Femur (tissue), 1 donor: ENCODE data around the gene IQCB1.
"Not testable (repeated sequence)": the region's sequence is repeated elsewhere in the genome, so short reads cannot be mapped to it uniquely, and the experiment has no call there.

Experiments
- DNase-seq: peaks from one replicate; pipeline ENCODE4 v3.0.0-alpha.2; 2017

Gene IQCB1, protein sequence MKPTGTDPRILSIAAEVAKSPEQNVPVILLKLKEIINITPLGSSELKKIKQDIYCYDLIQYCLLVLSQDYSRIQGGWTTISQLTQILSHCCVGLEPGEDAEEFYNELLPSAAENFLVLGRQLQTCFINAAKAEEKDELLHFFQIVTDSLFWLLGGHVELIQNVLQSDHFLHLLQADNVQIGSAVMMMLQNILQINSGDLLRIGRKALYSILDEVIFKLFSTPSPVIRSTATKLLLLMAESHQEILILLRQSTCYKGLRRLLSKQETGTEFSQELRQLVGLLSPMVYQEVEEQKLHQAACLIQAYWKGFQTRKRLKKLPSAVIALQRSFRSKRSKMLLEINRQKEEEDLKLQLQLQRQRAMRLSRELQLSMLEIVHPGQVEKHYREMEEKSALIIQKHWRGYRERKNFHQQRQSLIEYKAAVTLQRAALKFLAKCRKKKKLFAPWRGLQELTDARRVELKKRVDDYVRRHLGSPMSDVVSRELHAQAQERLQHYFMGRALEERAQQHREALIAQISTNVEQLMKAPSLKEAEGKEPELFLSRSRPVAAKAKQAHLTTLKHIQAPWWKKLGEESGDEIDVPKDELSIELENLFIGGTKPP

DNA sequence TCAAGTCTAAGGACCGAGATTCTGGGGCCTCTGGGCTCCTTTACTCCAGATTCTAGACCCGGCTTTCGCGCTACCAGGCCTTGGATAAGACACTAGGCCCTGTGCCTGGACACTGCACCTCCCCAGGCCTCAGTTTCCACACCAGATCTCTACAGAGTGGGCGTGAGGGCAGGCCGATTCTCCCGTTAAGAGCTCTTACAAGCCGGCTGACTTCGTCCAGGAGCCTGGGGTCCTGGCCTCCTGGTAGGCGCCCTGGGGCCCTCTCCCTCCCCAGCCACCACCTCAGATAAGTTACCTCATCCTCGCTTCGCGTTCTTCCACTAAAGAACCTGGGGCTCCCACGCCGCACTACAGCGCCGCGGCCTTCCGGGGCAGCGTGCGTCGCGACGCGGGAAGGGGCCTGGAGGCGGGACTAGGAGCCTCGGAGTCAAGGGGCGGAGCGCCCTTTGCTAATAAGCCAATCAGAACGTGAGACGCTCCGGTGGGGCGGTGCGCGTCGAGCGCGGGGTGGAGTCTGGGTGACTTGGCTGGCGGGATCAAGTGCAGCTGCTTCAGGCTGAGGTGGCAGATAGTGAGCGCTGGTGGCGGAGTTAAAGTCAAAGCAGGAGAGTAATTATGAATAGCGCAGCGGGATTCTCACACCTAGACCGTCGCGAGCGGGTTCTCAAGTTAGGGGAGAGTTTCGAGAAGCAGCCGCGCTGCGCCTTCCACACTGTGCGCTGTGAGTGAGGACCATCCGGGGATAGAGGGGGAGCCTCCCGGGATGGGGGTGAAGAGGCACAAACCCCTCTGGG lies at the start of gene IQCB1, which contains the start of gene EAF2:
IQCB1 (minus strand) TSS at position 390 of the 794 bp plus-strand sequence. CDS start 6,100 bp downstream, outside the sequence.
EAF2 (plus strand) TSS at position 539 of the 794 bp plus-strand sequence; CDS start at position 616, 77 bp downstream.
- peak; percentile 98 for DNase-seq

- DNase-seq, result no peak
These were observed 48.6 kb upstream of the IQCB1 start for GRCh38 chr3:121883507-121883906.

DNA sequence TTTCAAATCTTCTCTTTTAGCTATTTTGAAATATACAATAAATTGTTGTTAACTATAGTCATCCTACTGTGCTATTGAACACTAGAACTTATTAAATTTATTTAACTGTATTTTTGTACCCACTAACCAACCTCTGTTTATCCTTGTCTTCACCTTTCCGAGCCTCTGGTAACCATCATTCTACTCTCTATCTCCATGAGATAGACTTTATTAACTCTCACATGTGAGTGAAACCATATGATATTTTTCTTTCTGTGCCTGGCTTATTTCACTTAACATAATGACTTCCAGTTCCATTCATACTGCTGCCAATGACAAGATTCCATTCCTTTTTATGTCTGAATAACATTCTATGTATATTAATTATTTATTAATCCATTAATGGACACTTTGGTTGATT lies 43.6 kb upstream of the IQCB1 start:
- no peak for DNase-seq

- no peak for DNase-seq
These were observed 36.6 kb upstream of the IQCB1 start for GRCh38 chr3:121871430-121871829.

- no peak for DNase-seq
These were observed 35.9 kb upstream of the IQCB1 start for GRCh38 chr3:121870717-121871116.

- no peak for DNase-seq
These were observed 34.9 kb upstream of the IQCB1 start for GRCh38 chr3:121869736-121870135.

GRCh38 chr3:121863801-121864200 lies 28.9 kb upstream of the IQCB1 start:
- no peak for DNase-seq

DNA sequence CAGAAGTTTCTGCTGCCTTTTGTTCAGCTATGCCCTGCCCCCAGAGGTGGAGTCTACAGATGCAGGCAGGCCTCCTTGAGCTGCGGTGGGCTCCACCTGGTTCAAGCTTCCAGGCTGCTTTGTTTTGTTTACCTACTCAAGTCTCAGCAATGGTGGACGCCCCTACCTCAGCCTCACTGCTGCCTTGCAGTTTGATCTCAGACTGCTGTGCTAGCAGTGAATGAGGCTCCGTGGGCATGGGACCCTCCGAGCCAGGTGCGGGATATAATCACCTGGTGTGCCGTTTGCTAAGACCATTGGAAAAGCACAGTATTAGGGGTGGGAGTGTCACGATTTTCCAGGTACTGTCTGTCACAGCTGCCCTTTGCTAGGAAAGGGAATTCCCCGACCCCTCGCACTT lies 28.4 kb upstream of the IQCB1 start:
- not testable (repeated sequence) for DNase-seq

DNA sequence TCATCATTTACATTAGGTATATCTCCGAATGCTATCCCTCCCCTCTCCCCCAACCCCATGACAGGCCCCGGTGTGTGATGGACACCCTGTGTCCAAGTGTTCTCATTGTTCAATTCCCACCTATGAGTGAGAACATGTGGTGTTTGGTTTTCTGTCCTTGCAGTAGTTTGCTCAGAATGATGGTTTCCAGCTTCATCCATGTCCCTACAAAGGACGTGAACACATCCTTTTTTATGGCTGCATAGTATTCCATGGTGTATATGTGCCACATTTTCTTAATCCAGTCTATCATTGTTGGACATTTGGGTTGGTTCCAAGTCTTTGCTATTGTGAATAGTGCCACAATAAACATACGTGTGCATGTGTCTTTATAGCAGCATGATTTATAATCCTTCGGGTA lies 22.9 kb upstream of the IQCB1 start:
- not testable (repeated sequence) for DNase-seq

DNA sequence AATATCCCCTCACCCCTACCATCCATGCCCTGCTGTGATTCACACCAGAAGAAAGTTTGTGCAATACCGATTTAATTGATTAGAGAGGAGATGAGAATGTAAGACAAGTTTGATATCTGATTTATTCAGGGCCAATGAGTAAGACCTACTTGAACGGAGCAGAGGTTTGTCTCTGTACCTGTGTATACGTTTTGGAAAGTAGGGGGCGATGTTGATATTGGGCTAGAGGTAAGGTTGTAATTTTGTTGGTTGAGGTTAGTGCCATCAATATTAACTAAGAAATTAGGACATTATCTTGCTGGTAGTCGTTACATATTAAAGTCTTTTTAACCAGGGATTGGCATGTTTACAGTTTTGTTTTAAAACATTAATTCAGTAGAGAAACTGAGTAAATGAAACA lies 20.7 kb upstream of the IQCB1 start:
- DNase-seq, result no peak

DNA sequence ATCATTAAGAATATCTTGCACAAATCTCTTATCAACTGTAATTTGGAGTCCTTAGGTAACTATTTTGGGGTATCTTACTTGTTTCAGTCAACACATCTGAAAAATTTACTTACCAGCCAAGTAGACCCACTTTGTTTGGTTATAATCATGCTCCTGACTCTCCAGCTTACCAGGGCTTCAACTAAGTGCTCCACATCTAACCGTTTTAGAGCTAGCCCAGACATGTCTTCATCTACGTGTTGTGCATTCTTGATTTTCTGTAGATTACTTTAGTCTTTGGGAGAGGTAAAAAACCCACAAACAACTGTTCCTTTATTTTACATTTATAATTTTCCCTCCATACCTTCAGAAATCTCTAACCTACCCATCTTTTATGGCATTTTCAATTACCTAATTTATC lies 17.4 kb upstream of the IQCB1 start:
- no peak for DNase-seq

- DNase-seq, result no peak
These were observed 10.0 kb upstream of the IQCB1 start for GRCh38 chr3:121844892-121845291.

GRCh38 chr3:121839962-121840361 lies 5.1 kb upstream of the IQCB1 start:
- no peak for DNase-seq

DNA sequence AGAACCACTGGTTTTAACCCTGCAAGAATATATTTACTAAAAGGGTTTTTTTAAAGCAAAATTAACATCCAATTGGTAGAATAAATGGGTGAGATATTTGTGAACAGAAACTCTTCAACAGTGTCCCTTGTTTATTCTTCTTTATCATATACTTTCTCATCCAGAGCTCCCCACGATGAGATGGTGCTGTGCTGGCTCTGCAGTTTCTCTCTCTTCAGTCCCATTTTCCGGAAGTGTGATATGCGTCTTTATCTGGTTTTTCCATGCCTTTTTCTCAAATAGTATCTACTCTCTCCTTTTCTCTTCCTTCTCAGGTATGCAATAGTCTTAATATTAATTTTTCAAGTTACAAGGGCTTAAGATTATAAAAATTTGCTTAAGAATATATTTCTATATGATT lies 1.6 kb upstream of the IQCB1 start:
- no peak for DNase-seq

DNA sequence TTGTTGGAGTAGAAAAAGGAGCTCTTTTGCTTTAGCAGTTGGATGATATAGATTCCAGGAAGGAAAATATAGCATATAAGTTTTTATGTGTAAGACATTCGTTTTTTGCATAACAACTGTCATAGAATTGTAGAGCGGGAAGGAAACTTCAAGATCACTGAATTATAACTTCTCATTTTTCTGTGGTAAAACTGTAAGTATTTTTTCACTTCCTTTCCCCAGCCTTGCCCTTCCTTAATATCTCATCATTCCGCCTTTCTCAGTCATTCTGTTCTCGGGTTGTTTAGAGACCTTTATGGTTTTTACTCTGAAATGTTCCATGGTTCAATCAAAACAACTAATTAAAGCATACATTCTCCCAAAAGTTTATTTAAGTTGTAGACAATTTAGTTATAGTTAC lies 1.2 kb upstream of the IQCB1 start:
- no peak for DNase-seq

DNA sequence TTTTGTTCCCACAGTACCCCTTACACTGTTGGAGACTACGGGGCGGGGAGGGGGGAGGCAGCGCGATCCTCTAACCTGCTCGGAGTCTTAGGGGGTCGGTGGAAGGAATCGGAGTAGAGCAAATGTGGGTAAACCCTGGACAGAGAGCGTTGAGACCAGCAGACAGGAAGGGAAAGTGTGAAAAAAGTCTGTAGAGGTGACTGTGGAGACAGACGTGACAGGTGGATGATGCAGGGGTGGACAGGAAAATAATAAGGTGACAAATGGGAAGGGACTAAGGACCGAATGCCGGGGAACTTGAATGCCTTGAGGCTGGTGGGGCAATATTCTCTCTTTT lies 573 bp upstream of the IQCB1 start:
- no peak for DNase-seq

DNA sequence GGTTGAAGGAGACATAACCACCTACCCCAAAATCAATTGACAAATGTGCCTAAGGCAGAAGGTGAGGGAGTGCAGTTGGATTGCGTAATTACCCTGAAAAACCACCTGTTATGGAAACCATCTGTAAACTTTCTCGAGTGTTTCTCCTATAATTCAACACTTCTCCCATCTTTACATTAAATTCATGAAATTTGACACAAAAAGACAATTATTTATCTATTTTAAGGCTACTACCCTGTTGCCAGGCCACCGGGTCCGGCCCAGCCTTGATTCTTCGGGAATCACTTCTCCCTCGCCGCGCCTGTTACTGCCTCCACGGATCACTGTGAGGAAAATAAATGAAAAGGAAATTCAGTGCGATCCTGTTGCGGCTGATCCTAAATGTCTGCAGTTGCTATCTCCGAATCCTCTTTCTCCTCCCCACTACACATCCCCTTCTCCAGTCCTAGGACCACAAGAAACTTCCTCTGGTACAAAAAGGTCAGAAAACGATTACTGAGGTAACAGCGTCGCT lies 646 bp downstream of the IQCB1 start:
- peak; percentile 23 for DNase-seq

DNA sequence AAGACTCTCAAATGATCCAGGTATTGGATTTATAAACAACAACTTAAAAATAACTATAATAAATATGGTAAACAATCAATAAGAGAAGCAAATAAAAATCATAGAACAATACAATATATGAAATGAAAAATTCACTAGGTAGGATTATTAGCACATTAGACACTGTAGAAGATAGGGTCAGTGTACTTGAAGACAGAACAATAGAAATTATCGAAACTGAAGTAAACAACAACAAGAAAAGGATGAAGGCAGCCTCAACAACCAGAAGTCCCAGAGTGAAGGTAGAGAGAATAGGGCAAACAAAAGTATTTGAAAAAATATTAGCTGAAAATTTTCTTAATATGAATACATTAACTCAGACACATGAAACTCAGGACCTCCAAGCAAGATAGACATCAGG lies 11.9 kb downstream of the IQCB1 start:
- DNase-seq, result no peak

DNA sequence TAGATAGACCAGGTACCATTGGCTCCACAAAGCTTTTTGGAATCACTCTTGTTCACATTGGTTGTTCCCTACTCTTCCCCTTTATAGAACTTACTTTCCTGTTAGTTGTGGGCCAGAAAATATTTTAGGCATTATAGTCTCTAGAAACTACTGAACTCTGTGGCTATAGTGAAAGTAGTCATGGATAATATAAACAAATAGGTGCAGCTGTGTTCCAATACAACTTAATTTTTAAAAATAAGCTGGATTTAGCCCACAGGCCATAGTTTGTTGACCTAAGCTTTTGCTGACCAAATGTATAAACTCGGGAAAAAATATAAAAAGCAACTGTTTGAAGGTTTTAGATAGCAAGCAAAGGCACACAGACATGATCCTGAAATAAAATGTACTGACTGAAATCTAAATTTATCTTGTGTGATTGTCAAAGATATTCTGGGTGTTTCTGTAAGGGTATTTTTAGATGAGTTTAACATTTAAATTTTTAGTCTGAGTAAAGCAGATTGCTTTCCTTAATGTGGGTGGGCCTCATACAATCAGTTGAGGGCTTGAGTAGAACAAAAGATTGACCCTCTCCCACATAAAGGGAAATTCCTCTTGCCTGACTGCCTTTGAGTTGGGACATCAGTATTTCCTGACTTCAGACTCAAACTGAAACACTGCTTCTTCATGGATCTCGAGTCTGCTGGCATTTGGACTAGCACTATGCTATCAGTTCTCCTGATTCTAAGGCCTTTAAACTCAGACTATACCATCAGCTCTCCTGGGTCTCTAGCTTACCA lies 13.2 kb downstream of the IQCB1 start:
- DNase-seq, result no peak

GRCh38 chr3:121819236-121819635 lies 15.6 kb downstream of the IQCB1 start:
- no peak for DNase-seq

- DNase-seq, result no peak
These were observed 16.3 kb downstream of the IQCB1 start for GRCh38 chr3:121818578-121818977.

DNA sequence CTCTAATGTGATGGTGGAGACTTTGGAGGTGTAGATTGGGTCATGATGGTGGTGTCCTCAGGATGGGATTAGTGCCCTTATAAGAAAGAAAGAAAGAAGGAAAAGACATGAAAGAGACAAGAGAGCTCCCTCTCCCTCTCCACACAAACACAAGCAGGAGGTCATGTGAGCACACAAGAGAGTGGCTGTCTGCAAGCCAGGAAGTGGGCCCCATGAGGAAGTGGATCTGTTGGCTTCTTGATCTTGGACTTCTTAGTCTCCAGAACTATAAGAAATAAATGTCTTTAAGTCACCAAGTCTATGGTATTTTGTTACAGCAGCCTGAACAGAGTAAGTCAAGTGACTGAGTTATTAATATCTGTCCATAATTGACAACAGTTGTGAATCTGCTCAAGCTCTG lies 17.1 kb downstream of the IQCB1 start:
- DNase-seq, result no peak

GRCh38 chr3:121809249-121809648 lies 25.6 kb downstream of the IQCB1 start:
- no peak for DNase-seq
